ENCODE results near the gene SPEF2.

Gene SPEF2

DNA sequence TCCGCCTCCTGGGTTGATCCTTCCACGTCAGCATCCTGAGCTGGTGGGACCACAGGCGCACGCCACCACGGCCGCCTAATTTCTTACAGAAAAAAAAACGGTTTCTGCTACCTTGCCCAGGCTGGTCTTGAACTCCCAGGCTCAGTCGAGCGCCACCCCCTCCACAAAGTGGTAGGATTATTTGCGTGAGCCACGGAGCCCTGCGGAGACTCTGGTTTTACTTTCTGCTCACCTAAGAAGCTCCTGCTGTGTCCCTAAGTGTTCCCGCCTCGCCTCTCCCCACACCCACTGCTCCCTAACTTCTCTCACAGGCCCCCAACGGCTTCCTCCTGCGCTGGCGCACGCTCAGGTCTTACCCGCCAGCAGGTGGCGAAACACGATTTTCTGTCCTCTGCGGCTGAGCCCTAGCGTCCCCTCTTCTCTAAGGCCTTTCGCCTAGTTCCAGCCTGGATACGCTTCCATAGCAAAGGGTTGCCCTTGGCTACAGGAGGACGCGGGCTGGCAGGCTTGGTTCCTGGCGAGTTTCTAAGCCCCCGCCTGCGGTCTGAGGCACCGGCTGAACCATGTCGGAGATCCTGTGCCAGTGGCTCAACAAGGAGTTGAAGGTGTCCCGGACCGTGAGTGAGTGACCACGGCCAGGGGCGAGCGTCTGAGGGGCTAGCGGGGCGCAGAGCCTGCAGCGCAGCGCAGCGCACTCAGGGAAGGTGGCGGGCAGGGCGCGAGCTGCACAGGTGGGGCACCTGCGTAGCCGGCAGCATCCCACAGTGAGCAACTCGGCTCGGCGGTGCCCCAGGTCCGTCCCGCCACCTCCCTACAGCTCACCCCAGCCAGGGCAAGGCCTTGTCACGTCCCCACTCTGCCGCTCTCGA lies at the start of gene SPEF2:
Gene SPEF2 (plus strand): TSS at position 429 of the 869 bp plus-strand sequence. CDS start 135 bp downstream, at position 564.
- DNase-seq (ENCODE audit: low read depth): peak; percentile 94
- TF ChIP-seq, protein P1, sequence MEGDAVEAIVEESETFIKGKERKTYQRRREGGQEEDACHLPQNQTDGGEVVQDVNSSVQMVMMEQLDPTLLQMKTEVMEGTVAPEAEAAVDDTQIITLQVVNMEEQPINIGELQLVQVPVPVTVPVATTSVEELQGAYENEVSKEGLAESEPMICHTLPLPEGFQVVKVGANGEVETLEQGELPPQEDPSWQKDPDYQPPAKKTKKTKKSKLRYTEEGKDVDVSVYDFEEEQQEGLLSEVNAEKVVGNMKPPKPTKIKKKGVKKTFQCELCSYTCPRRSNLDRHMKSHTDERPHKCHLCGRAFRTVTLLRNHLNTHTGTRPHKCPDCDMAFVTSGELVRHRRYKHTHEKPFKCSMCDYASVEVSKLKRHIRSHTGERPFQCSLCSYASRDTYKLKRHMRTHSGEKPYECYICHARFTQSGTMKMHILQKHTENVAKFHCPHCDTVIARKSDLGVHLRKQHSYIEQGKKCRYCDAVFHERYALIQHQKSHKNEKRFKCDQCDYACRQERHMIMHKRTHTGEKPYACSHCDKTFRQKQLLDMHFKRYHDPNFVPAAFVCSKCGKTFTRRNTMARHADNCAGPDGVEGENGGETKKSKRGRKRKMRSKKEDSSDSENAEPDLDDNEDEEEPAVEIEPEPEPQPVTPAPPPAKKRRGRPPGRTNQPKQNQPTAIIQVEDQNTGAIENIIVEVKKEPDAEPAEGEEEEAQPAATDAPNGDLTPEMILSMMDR (IDR thresholded peaks at IDR 0.05; ENCODE audit: low read length, missing control alignments): peak; percentile 88
- H3K4me3 ChIP-seq (replicated peaks; ENCODE audit: low read depth, low read length): peak within 1 kb of the TSS; percentile 82

- DNase-seq (ENCODE audit: low read depth): no peak
- TF ChIP-seq, protein P1 (IDR thresholded peaks at IDR 0.05; ENCODE audit: low read length, missing control alignments): no peak
- no peak overlapping the region for H3K4me3 ChIP-seq (replicated peaks; ENCODE audit: low read depth, low read length)
Observed at GRCh38 chr5:35575578-35575977, 42.1 kb upstream of the SPEF2 start.

DNA sequence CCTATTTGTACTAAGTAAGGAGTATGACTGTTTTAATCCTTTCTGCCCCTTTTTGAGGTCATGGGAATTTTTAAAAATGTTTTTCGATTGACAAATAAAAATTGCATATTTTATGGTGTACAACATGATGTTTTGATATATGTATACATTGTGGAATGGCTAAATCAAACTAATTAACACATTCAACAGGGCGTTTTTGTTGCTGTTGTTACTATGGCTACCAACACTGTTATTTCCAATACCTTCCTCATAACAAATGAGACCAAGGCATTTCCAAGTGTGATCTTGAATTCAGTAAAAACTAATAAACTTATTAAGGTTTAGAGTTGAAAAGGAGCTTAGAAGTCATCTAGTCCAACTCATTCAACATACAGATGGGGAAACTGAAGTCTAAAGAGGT lies 30.2 kb upstream of the SPEF2 start:
- TF ChIP-seq, protein P1 (IDR thresholded peaks at IDR 0.05; ENCODE audit: low read length, missing control alignments): no peak
- no peak overlapping the region for H3K4me3 ChIP-seq (replicated peaks; ENCODE audit: low read depth, low read length)
- no peak for DNase-seq (ENCODE audit: low read depth)

DNA sequence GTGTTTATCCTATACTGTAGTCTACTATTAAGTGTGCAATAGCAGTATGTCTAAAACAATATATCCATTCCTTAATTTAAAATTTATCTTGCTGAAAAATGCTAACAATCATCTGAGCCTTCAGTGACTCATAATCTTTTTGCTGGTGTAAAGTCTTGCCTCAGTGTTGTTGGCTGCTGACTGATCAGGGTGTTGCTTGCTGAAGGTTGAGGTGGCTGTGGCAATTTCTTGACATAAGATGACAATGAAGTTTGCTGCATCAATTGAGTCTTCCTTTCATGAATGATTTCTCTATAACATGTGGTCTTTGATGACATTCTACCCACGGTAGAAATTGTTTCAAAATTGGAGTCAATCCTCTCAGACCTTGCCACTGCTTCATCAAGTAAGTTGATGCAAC lies 24.3 kb upstream of the SPEF2 start:
- no peak overlapping the region for H3K4me3 ChIP-seq (replicated peaks; ENCODE audit: low read depth, low read length)
- DNase-seq (ENCODE audit: low read depth): no peak
- TF ChIP-seq, protein P1 (IDR thresholded peaks at IDR 0.05; ENCODE audit: low read length, missing control alignments): no peak

GRCh38 chr5:35598707-35599370 lies 18.8 kb upstream of the SPEF2 start:
- TF ChIP-seq, protein P1 (IDR thresholded peaks at IDR 0.05; ENCODE audit: low read length, missing control alignments): no peak
- no peak for DNase-seq (ENCODE audit: low read depth)
- no peak overlapping the region for H3K4me3 ChIP-seq (replicated peaks; ENCODE audit: low read depth, low read length)

DNA sequence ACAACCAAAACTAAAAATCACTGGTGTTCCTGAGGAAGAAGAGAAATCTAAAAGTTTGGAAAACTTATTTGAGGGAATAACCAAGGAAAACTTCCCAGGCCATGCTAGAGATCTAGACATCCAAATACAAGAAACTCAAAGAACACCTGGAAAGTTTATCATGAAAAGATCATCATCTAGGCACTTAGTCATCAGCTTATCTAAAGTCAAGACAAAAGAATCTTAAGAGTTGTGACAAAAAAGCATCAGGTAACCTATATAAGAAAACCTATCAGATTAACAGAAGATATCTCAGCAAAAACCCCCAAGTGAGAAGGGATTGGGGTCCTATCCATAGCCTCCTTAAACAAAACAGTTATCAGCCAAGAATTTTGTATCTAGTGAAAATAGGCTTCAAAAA lies 17.1 kb upstream of the SPEF2 start:
- TF ChIP-seq, protein P1 (IDR thresholded peaks at IDR 0.05; ENCODE audit: low read length, missing control alignments): no peak
- DNase-seq (ENCODE audit: low read depth): no peak
- no peak overlapping the region for H3K4me3 ChIP-seq (replicated peaks; ENCODE audit: low read depth, low read length)
